HepG2 (cell line): ENCODE data around the gene RANBP3L. TPM values are rescaled to one million over a fixed set of nuclear protein-coding genes. Genes with fewer than 3 reads are reported as not detected.

ENCODE experiments used
- ADNP ChIP-seq: sonication (generic); formaldehyde crosslinking; IDR thresholded peaks from 2 replicates; pipeline ENCODE4 v1.4.0; 2020; ENCODE audit warnings: missing genetic modification reagents
- AKAP8 ChIP-seq: sonication (generic); formaldehyde crosslinking; IDR thresholded peaks from 2 replicates; pipeline ENCODE4 v1.5.1; 2020; ENCODE audit warnings: mild to moderate bottlenecking, missing genetic modification reagents
- CERS6 ChIP-seq: sonication (generic); formaldehyde crosslinking; IDR thresholded peaks from 2 replicates; pipeline ENCODE4 v1.5.0; 2020; ENCODE audit warnings: missing genetic modification reagents
- DMAP1 ChIP-seq: IDR thresholded peaks from 2 replicates; pipeline ENCODE4 v1.6.1; 2016
- KLF9 ChIP-seq: IDR thresholded peaks from 2 replicates; pipeline ENCODE4 v1.6.1; 2016; ENCODE audit warnings: low read depth
- NAIF1 ChIP-seq: sonication (generic); formaldehyde crosslinking; IDR thresholded peaks from 2 replicates; pipeline ENCODE4 v1.5.0; 2020; ENCODE audit warnings: mild to moderate bottlenecking, missing genetic modification reagents, borderline replicate concordance
- NR3C1 ChIP-seq: sonication (generic); formaldehyde crosslinking; IDR thresholded peaks from 2 replicates; pipeline ENCODE4 v1.4.0; 2020; ENCODE audit warnings: missing genetic modification reagents
- PHF8 ChIP-seq: sonication (generic); formaldehyde crosslinking; IDR thresholded peaks from 2 replicates; pipeline ENCODE4 v1.5.0; 2020; ENCODE audit warnings: missing genetic modification reagents
- PLRG1 ChIP-seq: fragments of 450-650 bp; conservative IDR thresholded peaks from 2 replicates; pipeline ENCODE4 v1.6.1; 2016
- ZBTB10 ChIP-seq: sonication (generic); formaldehyde crosslinking; IDR thresholded peaks from 2 replicates; pipeline ENCODE4 v1.4.0; 2020; ENCODE audit warnings: missing genetic modification reagents, borderline replicate concordance
- ZBTB46 ChIP-seq: sonication (generic); formaldehyde crosslinking; IDR thresholded peaks from 2 replicates; pipeline ENCODE4 v1.4.0; 2020; ENCODE audit warnings: mild to moderate bottlenecking, missing genetic modification reagents, borderline replicate concordance
- ZFP1 ChIP-seq: IDR thresholded peaks from 2 replicates; pipeline ENCODE4 v1.6.1; 2016
- ZNF101 ChIP-seq: sonication (generic); formaldehyde crosslinking; IDR thresholded peaks from 2 replicates; pipeline ENCODE4 v1.4.0; 2020; ENCODE audit warnings: mild to moderate bottlenecking, low read depth, missing genetic modification reagents, borderline replicate concordance
- ZNF142 ChIP-seq: sonication (generic); formaldehyde crosslinking; IDR thresholded peaks from 2 replicates; pipeline ENCODE4 v1.4.0; 2020; ENCODE audit warnings: missing genetic modification reagents
- ZNF597 ChIP-seq: sonication (generic); formaldehyde crosslinking; IDR thresholded peaks from 2 replicates; pipeline ENCODE4 v1.5.0; 2020; ENCODE audit warnings: missing genetic modification reagents
- ZNF678 ChIP-seq: sonication (generic); formaldehyde crosslinking; IDR thresholded peaks from 2 replicates; pipeline ENCODE4 v1.4.0; 2020; ENCODE audit warnings: mild to moderate bottlenecking, missing genetic modification reagents
- polyA plus RNA-seq, 8 experiments: library from polyadenylated mRNA; depleted of rRNA in 3 of 8; stranded (reverse) in 7 of 8; unstranded in 1 of 8; fragments of >200 nt; fragmentation: Illumina TruSeq in 4 of 8; extraction: Trizol in 4 of 8; gene quantifications; 2 replicates each; pipeline versions ENCODE4 v1.2.1 to v1.2.3, GENCODE V29; 2011 to 2016; ENCODE audit warnings: low read depth in 4 of 8, missing spikeins in 1 of 8, mixed read lengths in 1 of 8; ENCODE audit not compliant: insufficient read depth in 1 of 8
- total RNA-seq, 5 experiments: library from RNA; depleted of rRNA; stranded (reverse); fragments of >200 nt; fragmentation: Illumina TruSeq; extraction: Trizol; gene quantifications; 2 replicates each; pipeline ENCODE4 v1.2.3, GENCODE V29; 2016; ENCODE audit warnings: low read depth in 1 of 5

Gene RANBP3L
- total and polyA plus RNA-seq, 2 of the 13 experiments (the other 11 are each of a cell fraction or from before 2014, with no cell fraction given): 0.09 TPM; not detected in 1

- TF ChIP-seq ZNF101 (no peak), CERS6 (CRISPR knock-in tag) (no peak; the same call in 1 of the 2 replicates), ZBTB46 (no peak), ZNF597 (CRISPR knock-in tag) (no peak), NR3C1 (CRISPR knock-in tag) (no peak), AKAP8 (CRISPR knock-in tag) (0 out of 2 replicates have a peak, but pooled peaks have one; percentile 35), KLF9 (CRISPR knock-in tag) (no peak), ADNP (CRISPR knock-in tag) (no peak), ZNF678 (CRISPR knock-in tag) (peak; percentile 72), PHF8 (peak; percentile 76), ZFP1 (CRISPR knock-in tag) (no peak; the same call in 1 of the 2 replicates), PLRG1 (no peak), ZBTB10 (CRISPR knock-in tag) (peak; percentile 52; the same call in 1 of the 2 replicates), ZNF142 (CRISPR knock-in tag) (peak; percentile 50; the same call in 1 of the 2 replicates), DMAP1 (CRISPR knock-in tag) (peak; percentile 92), NAIF1 (no peak)
Measured at GRCh38 chr5:36241631-36242533, 59.8 kb downstream of the RANBP3L start, which contains the start of gene NADK2 (continued).
